ENCODE results near the gene PLA2G4A. TPM values are rescaled to one million over a fixed set of nuclear protein-coding genes. Genes with fewer than 3 reads are reported as not detected.
A peak's percentile ranks its signal among the peaks of the same experiment; 100 is the strongest.

Gene PLA2G4A
- total RNA-seq, 1 donor from 2014 or later, result 0.72 TPM

DNA sequence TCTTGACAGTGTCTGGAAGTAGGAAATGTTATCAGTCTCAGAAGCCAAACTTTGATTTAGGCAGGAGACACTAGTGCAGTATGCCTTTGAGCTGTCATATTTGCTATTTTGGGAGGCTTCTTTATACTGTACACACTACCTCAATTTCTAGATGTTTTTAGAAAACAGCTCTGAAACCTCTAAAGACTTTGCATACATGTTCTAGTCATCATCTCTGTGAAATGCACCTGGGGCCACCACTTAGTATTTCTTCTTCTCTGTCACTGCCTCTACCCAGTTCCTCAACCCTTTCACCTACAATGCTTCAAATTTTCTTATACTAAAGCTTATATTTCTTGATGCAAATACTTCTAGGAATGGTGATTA is 29.1 kb upstream of the PLA2G4A start:
- DNase-seq (ENCODE audit: low spot score, unreplicated experiment), result no peak
- Mint-ChIP-seq H3K4me1 (ENCODE audit: low read depth) (peaks cover 11% of the 10 kb centered on the region), H3K27me3 (no peaks in the 10 kb centered on the region), H3K27ac (peak overlapping the region; percentile 1), H3K9me3 (ENCODE audit: low read depth) (no peaks in the 10 kb centered on the region), H3K4me3 (ENCODE audit: low read depth) (no peak overlapping the region), H3K36me3 (ENCODE audit: insufficient read depth) (no peaks in the 10 kb centered on the region)
- TF ChIP-seq, protein P1, sequence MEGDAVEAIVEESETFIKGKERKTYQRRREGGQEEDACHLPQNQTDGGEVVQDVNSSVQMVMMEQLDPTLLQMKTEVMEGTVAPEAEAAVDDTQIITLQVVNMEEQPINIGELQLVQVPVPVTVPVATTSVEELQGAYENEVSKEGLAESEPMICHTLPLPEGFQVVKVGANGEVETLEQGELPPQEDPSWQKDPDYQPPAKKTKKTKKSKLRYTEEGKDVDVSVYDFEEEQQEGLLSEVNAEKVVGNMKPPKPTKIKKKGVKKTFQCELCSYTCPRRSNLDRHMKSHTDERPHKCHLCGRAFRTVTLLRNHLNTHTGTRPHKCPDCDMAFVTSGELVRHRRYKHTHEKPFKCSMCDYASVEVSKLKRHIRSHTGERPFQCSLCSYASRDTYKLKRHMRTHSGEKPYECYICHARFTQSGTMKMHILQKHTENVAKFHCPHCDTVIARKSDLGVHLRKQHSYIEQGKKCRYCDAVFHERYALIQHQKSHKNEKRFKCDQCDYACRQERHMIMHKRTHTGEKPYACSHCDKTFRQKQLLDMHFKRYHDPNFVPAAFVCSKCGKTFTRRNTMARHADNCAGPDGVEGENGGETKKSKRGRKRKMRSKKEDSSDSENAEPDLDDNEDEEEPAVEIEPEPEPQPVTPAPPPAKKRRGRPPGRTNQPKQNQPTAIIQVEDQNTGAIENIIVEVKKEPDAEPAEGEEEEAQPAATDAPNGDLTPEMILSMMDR (IDR thresholded peaks at IDR 0.05; ENCODE audit: unreplicated experiment), result no peak

GRCh38 chr1:186802388-186802787 is 26.4 kb upstream of the PLA2G4A start:
- TF ChIP-seq, protein P1 (IDR thresholded peaks at IDR 0.05; ENCODE audit: unreplicated experiment), result no peak
- no peaks in the 10 kb centered on the region for H3K27me3 Mint-ChIP-seq
- H3K9me3 Mint-ChIP-seq (ENCODE audit: low read depth), result no peaks in the 10 kb centered on the region
- H3K4me3 Mint-ChIP-seq (ENCODE audit: low read depth), result no peak overlapping the region
- H3K27ac Mint-ChIP-seq, result no peak overlapping the region
- no peak for DNase-seq (ENCODE audit: low spot score, unreplicated experiment)
- no peaks in the 10 kb centered on the region for H3K36me3 Mint-ChIP-seq (ENCODE audit: insufficient read depth)
- peaks cover 11% of the 10 kb centered on the region for H3K4me1 Mint-ChIP-seq (ENCODE audit: low read depth)

DNA sequence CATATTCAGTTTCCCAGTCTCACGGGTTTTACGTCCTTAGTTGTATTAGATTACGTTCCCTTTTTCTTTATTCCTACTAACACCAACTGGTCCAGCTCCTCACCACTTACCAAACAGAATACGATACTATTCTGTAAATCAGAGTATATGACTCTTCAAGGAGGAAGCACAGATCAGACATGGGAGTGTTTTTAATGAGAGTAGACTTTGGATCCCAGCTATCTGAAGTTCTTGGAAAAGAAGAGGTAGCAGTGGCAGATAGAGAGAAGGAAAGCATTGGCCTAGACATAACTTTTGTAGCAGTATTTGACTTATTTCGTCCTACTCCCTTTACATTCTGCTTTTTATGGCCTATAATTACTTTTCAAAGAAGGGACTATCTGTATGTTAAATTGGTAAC is 24.1 kb upstream of the PLA2G4A start:
- H3K27me3 Mint-ChIP-seq, result no peaks in the 10 kb centered on the region
- no peaks in the 10 kb centered on the region for H3K36me3 Mint-ChIP-seq (ENCODE audit: insufficient read depth)
- TF ChIP-seq, protein P1 (IDR thresholded peaks at IDR 0.05; ENCODE audit: unreplicated experiment), result no peak
- H3K4me3 Mint-ChIP-seq (ENCODE audit: low read depth), result no peak overlapping the region
- no peak overlapping the region for H3K27ac Mint-ChIP-seq
- no peaks in the 10 kb centered on the region for H3K9me3 Mint-ChIP-seq (ENCODE audit: low read depth)
- no peak for DNase-seq (ENCODE audit: low spot score, unreplicated experiment)
- peaks cover 5% of the 10 kb centered on the region for H3K4me1 Mint-ChIP-seq (ENCODE audit: low read depth)

GRCh38 chr1:186806477-186806876 is 22.3 kb upstream of the PLA2G4A start:
- H3K36me3 Mint-ChIP-seq (ENCODE audit: insufficient read depth), result no peaks in the 10 kb centered on the region
- no peaks in the 10 kb centered on the region for H3K9me3 Mint-ChIP-seq (ENCODE audit: low read depth)
- no peak for DNase-seq (ENCODE audit: low spot score, unreplicated experiment)
- H3K4me1 Mint-ChIP-seq (ENCODE audit: low read depth), result no peaks in the 10 kb centered on the region
- no peak overlapping the region for H3K27ac Mint-ChIP-seq
- TF ChIP-seq, protein P1 (IDR thresholded peaks at IDR 0.05; ENCODE audit: unreplicated experiment), result peak; percentile 33
- no peaks in the 10 kb centered on the region for H3K27me3 Mint-ChIP-seq
- no peak overlapping the region for H3K4me3 Mint-ChIP-seq (ENCODE audit: low read depth)

- DNase-seq (ENCODE audit: low spot score, unreplicated experiment), result no peak
- no peaks in the 10 kb centered on the region for H3K9me3 Mint-ChIP-seq (ENCODE audit: low read depth)
- TF ChIP-seq, protein P1 (IDR thresholded peaks at IDR 0.05; ENCODE audit: unreplicated experiment), result no peak
- no peaks in the 10 kb centered on the region for H3K4me1 Mint-ChIP-seq (ENCODE audit: low read depth)
- no peak overlapping the region for H3K4me3 Mint-ChIP-seq (ENCODE audit: low read depth)
- H3K27ac Mint-ChIP-seq, result no peak overlapping the region
- H3K36me3 Mint-ChIP-seq (ENCODE audit: insufficient read depth), result no peaks in the 10 kb centered on the region
- H3K27me3 Mint-ChIP-seq, result no peaks in the 10 kb centered on the region
These were observed 21.6 kb upstream of the PLA2G4A start for GRCh38 chr1:186807163-186807562.
